Measurements from ENCODE around the gene CHAF1B. TPM values are rescaled to one million over a fixed set of nuclear protein-coding genes. Genes with fewer than 3 reads are reported as not detected.

Gene CHAF1B
- total RNA-seq, 3 donors from 2014 or later, result 0.64 to 2.8 (median 1.6) TPM

GRCh38 chr21:36454093-36454531 lies 68.9 kb downstream of the CHAF1B start:
- Histone ChIP-seq H3K9me3 (no peaks in the 10 kb centered on the region), H3K4me3 (no peak overlapping the region), H3K4me1 (peaks cover 0 to 5% of the 10 kb centered on the region in 2 donors), H3K27ac (peak overlapping the region in 1 of 2 donors; percentile 17), H3K27me3 (no peaks in the 10 kb centered on the region), H3K36me3 (no peaks in the 10 kb centered on the region)
- TF ChIP-seq POLR2AphosphoS5 (IDR thresholded peaks at IDR 0.05) (no peak), CTCF (IDR thresholded peaks at IDR 0.05) (no peak), POLR2A (IDR thresholded peaks at IDR 0.05) (no peak)
- DNase-seq (ENCODE audit: low spot score in 2 of 2), result no peak
- intact Hi-C loops (cut with DNase I; ENCODE audit: low total_unique reads), result loop anchor here (2.0 kb wide), 1 partner anchor 67 kb away; no protein-coding TSS in a partner anchor

- intact Hi-C loops (cut with DNase I; ENCODE audit: low total_unique reads), result loop anchor here (2.0 kb wide), 1 partner anchor 66 kb away; no protein-coding TSS in a partner anchor
- no peak for TF ChIP-seq CTCF (IDR thresholded peaks at IDR 0.05)
- no peak for TF ChIP-seq POLR2A (IDR thresholded peaks at IDR 0.05)
- no peak for TF ChIP-seq POLR2AphosphoS5 (IDR thresholded peaks at IDR 0.05)
- no peak for DNase-seq (ENCODE audit: low spot score in 2 of 2)
- Histone ChIP-seq H3K27me3 (no peaks in the 10 kb centered on the region), H3K4me1 (peaks cover 0 to 5% of the 10 kb centered on the region in 2 donors), H3K4me3 (no peak overlapping the region), H3K9me3 (no peaks in the 10 kb centered on the region), H3K36me3 (no peaks in the 10 kb centered on the region), H3K27ac (no peak overlapping the region)
Measured at GRCh38 chr21:36454706-36455105, 69.5 kb downstream of the CHAF1B start.

GRCh38 chr21:36456729-36457414 lies 71.7 kb downstream of the CHAF1B start:
- Histone ChIP-seq H3K9me3 (no peaks in the 10 kb centered on the region), H3K36me3 (no peaks in the 10 kb centered on the region), H3K4me3 (no peak overlapping the region), H3K4me1 (peaks cover 0 to 5% of the 10 kb centered on the region in 2 donors), H3K27ac (no peak overlapping the region), H3K27me3 (peaks cover 0 to 1% of the 10 kb centered on the region in 2 donors)
- DNase-seq (ENCODE audit: low spot score in 2 of 2), result no peak
- TF ChIP-seq POLR2A (IDR thresholded peaks at IDR 0.05) (no peak), CTCF (IDR thresholded peaks at IDR 0.05) (no peak), POLR2AphosphoS5 (IDR thresholded peaks at IDR 0.05) (no peak)
- intact Hi-C loops (cut with DNase I; ENCODE audit: low total_unique reads), result no loop called here

- Histone ChIP-seq H3K4me3 (no peak overlapping the region), H3K36me3 (no peaks in the 10 kb centered on the region), H3K27ac (no peak overlapping the region), H3K9me3 (no peaks in the 10 kb centered on the region), H3K4me1 (peaks cover 0 to 2% of the 10 kb centered on the region in 2 donors), H3K27me3 (peaks cover 0 to 6% of the 10 kb centered on the region in 2 donors)
- intact Hi-C loops (cut with DNase I; ENCODE audit: low total_unique reads), result no loop called here
- TF ChIP-seq CTCF (IDR thresholded peaks at IDR 0.05) (no peak), POLR2A (IDR thresholded peaks at IDR 0.05) (no peak), POLR2AphosphoS5 (IDR thresholded peaks at IDR 0.05) (no peak)
- DNase-seq (ENCODE audit: low spot score in 2 of 2), result no peak
Measured at GRCh38 chr21:36459098-36459497, 73.9 kb downstream of the CHAF1B start.

- no peak overlapping the region for H3K4me3 ChIP-seq
- TF ChIP-seq CTCF (IDR thresholded peaks at IDR 0.05) (no peak), POLR2A (IDR thresholded peaks at IDR 0.05) (no peak), POLR2AphosphoS5 (IDR thresholded peaks at IDR 0.05) (no peak)
- H3K27me3 ChIP-seq, result peaks cover 0 to 10% of the 10 kb centered on the region in 2 donors
- DNase-seq (ENCODE audit: low spot score in 2 of 2), result no peak
- H3K9me3 ChIP-seq, result no peaks in the 10 kb centered on the region
- H3K4me1 ChIP-seq, result no peaks in the 10 kb centered on the region
- intact Hi-C loops (cut with DNase I; ENCODE audit: low total_unique reads), result no loop called here
- H3K27ac ChIP-seq, result no peak overlapping the region
- H3K36me3 ChIP-seq, result no peaks in the 10 kb centered on the region
Measured at GRCh38 chr21:36460866-36461265, 75.7 kb downstream of the CHAF1B start.
